NCI-H2171 treated with DMSO at 0.1 percent for 48 hours (cell line): ENCODE data around the gene MRPL55.

ENCODE experiments used
- DNase-seq: peaks from one replicate; lab custom pipeline; 2025; lab: John Stamatoyannopoulos, UW

The MRPL55 gene

DNA sequence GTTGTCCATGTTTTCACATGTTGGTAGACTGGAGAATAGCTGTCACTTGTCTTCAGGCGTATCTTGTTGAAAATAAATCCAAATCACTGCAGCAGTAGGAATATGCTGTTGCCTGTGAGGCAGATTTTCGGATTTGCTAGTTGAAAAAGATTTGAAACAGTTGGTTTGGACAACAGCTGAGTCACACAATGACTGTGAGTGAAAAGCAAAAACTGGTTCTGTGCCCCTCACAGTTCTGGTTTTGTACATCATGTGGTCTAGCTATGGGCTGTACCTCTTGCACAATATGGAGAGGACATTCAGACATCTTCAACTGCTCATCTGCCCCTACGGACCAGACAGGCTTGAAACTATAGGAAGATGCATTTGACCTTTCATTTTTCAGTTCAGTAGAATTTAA lies 24.8 kb downstream of the MRPL55 start:
- DNase-seq = no peak

DNA sequence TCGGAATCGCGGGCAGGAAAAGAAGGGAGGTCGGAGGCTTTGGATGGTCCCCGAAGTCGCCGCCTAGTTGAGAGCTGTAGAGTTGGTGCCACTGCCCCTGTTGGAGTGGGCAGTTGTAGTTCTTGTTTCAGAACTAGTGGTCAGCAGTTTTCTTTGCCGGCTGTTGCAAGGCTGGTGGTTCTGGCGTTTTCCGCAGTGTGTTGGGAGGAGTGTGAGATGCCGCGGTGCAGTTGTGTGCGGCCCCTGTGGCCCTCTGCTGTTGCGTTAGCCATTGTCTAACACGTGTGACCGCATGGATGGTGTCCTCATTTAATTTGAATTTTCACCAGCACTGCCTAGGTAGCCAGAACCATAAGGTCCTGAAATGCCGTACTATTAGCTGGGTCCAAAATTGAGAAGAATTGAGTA lies 25.2 kb downstream of the MRPL55 start:
- no peak for DNase-seq

DNA sequence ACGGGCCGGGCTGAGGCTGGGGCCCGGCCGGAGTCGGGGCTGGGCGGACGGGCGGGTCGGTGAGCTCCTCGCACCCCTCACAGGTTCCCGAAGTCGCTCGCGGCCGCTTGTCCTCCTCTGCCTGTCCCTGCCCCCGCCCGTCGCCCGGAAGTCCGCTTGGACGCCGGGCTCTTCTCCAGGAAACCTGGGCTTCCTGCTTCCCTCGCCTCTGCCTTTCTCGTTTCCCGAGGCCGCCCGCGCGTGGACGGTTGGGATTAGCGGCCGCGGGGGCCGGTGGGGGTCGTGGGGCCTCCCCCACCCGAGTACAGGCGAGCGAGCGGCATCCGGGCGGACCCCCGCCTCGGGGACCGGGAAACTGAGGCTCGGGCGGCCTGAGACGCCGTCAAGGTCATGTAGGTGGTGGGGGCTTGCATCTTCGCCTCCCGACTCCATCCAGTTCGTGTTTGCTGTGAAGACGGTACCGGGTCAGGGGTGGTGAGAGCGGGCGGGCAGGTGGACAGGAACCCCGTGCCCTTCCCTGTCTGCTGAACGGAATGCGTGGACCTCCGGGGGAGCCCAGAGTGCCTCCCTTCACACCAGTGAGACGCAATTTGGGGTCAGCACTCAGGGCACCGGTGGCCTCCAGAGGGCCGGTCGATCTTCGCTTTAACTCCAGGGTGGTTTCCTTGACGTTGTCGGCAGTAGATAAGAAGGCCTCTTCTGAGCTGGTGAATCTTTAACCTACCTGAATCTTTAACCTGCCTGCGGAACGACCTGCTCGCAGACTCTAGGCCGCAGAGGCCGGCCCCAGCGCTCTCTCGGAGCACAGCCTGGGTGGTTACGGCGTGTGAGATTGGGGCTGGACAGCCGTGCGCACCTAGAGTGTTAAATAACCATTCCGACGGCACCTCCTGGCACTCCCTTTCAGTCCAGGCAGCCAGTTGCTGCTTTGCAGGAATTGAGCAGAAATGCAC lies 25.9 kb downstream of the MRPL55 start:
- DNase-seq = no peak

DNA sequence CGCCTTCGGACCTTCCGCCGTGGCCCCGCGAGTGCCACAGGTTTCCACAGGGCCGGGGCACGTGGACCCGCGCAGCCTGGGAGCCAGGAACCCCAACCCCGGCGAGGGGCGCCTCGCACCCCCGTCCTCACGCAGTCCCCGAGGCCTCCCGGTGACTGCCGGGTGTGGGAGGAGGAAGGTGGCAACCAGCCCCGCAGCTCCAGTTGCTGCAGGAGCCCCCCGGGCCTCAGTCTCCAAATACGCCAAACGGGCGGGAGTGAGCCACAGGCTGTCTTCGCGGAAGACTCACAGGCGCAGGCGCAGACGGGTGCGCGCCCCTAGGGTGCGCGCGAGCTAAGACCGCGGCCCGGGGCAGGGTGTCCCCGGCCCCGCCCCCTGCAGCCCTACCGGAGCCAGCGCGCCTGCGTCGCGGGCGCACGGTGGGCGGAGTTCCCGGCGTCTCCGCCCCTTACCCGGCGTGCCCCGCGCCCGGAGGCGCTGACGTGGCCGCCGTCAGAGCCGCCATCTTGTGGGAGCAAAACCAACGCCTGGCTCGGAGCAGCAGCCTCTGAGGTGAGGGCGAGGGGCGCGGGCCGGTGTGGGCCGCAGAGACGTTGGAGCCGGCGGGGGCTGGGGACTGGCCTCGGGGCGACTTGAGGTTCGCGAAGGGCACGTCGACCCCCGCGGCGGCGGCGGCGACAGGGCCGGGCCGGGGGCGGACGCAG lies 26.7 kb downstream of the MRPL55 start, which contains the start of gene ARF1:
TSS of gene ARF1 (plus strand) at position 495 of the 704 bp plus-strand sequence. CDS start 14,407 bp downstream, outside the sequence.
- DNase-seq = peak; percentile 88

DNA sequence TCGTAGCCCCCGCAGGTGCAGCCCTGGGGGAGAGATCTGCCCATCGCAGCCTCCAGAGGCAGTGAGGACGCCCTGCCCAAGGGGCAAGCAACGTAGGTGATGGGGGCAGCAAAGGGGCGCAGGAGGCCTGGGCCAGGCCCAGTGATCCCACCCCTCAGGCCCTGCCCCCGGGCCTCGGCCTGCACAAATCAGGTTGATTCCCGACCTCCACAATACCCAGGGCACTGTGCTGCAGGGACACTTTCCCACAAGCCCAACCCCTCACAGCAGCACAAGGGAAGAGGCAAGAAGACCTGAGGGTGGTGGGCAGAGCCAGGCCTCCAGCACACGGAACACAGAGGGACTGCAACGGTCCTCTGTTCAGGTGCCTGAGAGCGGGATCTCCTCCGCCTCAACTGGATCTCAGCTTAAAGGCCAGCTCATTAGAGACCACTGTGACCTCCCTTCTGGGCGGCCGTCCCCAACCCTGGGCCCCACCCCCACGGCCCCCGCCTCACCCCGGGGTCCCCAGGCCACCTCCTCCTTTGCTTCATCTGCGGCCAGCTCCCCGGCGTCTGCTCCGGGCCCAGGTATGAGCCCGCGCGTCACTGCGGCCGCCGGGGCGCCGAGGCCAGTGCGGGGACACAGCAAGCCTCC lies 27.4 kb downstream of the MRPL55 start:
- no peak for DNase-seq

DNA sequence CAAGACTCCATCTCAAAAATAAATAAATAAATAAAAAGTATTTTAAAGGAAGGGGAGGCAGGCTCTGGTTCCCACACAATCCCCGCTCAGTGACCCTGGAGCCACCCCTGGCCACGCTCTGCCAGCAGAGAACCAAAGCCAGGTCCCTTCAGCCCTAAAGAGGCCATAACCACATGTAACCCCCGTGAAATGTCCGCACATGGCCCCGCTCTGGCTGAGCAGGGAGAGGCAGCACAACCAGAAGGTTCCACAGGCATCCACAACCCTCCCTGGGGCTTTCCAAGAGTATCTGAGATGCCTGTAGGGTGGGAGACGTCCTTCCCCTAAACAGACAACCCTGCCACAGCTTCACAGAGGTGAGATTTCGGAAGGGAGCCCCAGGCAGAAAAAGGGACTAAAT lies 28.0 kb downstream of the MRPL55 start:
- no peak for DNase-seq

DNA sequence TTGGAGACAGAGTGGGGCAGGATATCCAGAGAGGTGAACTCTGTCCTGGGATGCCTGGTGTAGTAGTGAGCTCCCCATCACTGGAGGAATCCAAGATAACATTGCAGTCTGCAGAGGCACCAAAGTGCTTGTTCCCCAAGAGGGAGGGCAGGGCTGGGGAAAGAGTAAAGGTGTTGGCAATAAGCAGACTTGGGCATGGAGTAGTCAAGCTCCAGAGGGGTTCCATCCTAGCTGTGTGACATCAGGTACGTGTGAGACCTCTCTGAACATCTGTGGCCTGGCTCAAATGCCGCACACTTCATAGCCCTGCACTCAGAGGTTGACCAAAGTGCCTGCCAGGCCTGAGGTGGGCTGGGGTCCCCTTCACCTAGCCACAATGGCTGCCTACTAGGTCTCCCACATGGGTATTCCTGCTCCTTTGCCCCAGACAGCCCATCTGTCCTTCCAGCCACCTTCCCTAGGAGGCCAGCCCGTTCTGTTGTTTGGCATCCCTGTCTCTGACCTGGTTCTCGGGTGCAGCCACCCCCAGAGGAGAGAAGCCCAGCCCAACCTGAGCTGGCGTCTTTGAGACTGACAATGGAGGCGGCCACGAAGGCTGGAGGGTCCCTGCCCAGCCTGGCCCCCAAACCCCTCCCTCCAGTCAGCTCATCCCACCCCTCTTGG lies 29.4 kb downstream of the MRPL55 start:
- no peak for DNase-seq

DNA sequence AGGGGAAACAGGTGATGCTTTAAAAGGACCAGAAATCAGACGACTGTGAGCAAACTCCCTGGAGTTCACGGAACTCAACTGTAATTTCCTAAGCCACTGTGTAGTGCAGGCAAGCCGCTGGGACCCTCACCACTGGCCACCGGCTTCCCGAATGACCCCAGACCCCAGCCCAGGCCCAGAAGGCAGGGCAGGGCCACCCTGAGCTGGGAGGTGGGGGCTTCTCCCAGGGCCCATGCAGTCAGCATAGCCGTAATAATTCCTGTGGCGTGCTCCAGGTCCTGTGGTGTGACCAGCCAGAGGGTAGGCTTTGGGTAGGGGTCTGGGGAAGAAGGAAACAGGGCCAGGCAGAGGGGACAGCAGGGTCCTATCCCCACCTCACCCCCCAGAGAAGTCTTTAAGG lies 30.1 kb downstream of the MRPL55 start:
- DNase-seq = no peak

DNA sequence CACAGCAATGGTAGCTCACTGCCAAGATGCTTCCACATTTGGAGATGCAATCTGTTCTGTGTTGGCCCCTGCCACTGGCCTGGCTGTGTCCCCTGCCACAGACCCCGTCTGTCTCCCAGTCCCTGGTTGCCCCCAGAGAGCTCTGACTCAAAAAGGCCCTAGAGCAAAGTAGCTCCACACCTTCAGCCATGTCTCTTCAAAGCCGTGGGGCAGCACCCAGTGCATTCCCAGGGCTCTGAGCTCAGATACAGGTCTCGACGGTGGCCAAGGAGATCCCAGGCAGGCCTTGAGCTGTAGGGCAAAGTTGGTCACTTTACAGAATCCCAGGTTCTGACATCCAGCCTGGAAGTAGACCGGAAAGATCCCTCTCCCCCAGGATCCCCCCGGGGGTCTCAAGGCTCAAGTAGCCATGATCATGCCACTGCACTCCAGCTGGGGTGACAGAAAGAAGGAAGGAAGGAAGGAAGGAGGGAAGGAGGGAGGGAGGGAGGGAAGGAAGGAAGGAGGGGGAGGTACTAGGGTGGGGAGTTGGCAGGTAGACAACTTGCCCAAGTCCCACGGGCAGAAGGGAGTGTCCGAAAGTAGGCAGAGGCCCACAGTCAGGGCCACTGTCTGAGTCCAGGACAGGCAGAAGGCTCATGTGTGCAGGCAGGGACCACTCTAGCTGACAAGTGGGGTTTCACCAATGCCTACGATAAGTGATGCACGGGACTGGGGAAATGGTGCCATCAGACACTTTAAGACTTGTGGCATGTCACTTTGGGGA lies 31.4 kb downstream of the MRPL55 start:
- no peak for DNase-seq

DNA sequence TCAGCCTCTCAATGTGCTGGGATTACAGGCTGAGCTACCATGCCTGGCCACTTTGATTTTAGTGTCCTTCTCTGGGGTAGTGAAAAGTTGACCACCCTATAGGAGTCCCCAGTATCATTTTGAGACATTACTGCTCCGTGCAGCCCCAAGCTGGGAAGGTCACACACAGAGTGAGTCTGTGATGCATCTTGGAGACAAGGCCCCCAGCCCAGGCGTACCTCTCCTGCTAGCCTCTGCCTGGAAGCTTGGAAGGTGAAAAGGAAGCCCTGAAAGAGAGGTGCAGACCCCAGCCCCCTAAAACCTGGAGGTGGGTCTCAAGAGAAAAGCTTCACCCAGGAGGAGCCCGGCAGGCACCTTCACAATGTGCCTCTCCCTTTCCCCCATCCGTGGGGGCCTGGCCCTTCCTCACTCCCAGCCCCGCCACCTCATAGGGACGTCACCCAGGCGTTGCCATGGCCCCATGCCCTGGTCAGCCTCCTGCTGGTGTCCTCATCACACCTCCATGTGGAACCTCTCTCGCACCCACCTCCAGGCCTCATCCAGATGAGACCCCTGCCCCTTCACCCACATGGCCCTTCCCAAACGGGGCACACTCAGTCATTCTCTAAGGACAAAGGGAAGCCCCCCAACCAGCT lies 32.2 kb downstream of the MRPL55 start:
- DNase-seq = no peak

DNA sequence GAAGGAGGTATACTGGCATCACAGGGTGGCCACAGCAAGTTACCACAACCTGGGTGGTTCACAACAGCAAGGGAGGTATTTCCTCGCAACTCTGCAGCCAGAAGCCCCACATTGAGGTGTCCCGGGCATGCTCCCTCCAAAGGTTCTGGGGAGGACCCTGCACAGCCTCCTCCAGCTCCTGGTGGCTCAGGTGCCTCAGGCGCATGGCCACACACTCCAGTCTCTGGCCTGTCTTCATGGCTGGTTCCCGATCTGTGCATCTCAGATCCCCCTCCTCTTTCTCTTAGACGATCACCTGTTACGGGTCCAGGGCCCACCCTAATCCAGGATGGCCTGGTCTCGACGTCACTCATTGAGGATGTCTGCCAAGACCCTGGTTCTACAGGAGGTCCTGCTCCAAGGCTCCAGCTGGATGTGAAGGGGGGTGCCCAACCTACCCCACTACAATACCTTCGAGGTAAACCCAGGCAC lies 33.3 kb downstream of the MRPL55 start:
- DNase-seq = no peak

DNA sequence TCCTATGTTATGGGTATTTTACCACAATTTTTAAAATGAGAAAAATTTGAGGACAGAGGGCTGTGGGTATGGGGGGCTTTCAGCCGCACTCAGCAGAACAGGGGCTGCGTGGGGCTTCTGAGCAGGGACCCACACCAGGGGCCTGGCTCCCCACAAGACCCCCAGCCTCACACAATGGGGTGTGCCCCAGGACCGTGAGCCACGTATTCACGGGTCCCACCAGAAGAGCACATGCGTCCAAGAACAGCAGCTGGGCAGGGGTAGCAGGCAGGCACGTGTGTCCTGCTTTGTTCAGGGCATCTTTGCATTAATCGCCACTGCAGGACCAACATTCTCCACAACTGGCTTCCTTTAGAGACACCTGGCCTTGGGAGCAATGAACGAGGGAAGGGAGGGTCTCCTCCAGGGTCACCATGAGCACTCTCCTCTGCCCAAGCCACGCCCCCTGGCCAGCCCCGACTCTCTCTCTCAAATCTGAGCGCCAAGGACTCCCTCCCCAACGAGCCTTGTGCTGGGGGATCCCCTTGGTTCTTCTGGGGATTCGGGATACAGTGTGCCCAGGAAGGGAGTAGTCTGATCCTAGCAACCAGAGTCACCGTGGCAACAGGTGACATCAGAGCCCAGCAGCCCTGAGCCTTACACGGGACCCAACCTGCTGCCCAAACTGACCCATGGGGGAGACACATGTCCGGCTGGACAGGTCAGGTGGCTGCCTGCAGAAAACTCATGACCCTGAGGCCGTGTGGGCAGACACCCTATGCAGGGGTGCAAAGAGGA lies 34.0 kb downstream of the MRPL55 start:
- DNase-seq = no peak

DNA sequence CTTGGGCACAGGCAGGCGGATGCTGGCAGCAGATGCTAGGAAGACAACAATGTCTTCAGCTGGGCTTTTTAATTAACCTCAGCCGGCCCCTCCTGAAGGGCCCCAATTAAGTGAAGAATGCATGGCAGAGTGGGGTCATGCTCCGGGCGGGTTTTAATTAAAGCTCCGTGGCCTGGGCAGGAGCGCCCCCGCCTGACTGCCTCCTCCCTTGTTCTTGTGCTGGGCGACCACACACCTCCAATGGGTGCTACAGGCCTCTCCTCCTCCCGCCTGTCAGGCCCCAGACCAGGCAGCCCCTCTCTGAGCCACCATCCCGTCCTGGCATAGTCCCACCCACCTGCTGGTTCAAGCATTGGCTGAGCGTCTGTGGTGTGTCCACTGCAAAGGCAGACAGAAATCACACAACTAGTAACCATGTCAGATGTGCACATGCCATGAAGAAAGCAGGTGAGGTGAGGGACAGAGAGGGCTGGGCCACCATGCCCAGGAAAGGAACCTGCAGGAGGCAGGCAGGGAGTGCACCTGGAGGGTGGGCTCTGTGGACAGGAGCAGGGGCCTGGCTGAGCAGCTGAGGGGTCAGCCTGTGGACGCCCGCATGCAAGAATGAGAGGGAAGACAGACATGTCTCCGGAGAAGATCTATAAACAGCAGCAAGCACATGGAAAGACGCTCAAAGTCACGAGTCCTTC lies 35.1 kb downstream of the MRPL55 start:
- DNase-seq = no peak

DNA sequence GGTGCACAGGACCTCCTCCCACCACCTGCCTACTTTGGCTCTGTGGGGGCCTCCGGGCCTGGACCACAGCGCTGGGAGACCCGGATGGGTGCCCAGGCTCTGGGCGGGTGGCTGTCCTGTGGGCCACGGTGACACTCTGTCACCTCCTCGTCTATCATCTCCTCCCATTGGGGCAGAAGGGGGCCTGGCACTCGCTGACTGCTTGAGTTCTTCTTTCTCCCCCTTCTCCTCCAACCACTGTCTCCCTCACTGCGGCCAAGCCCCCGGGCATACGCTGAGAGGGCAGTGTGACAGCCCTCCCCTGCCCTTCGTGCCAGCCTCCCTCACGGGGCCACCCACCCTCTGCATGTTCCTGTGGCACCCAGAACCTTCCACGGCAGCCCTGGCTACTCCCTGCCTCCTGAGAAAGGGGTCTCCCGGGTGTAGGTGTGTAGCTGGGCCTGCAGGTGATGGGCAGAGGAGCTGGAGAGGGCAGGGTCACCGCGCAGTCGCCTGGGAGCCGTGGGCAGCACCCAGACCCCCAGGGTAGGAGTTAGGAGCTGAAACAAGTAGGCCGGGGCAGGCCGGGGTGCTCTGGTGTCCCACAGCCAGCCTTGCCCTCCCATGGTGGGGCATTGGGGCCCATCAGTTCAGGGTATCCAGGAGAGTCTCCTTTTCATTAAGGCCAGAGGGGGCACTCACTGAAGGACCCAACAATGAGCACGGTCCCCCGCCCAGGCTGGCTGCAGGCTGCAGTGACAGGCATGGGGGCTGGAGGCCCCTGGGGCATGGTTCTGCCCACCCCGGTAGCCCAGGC lies 35.8 kb downstream of the MRPL55 start:
- DNase-seq = no peak

DNA sequence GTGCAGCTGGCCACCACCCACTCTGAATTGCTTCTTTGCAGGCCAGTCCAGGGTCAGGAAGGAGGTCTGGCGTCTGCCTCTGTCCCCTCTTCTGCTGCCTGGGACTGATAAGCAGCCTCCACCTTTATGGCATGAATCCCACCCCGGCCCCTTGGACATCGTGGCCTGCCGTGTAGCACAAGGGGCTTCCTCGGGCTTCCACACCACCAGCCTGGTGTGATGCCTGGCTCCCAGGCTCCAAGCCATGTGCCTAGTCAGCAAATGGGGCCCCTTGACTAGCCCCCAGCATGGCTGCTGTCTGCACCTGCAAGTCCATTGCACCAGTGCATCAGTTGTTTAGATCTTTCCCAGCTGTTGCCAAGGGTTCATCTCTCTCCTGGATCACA lies 36.4 kb downstream of the MRPL55 start:
- DNase-seq = no peak

DNA sequence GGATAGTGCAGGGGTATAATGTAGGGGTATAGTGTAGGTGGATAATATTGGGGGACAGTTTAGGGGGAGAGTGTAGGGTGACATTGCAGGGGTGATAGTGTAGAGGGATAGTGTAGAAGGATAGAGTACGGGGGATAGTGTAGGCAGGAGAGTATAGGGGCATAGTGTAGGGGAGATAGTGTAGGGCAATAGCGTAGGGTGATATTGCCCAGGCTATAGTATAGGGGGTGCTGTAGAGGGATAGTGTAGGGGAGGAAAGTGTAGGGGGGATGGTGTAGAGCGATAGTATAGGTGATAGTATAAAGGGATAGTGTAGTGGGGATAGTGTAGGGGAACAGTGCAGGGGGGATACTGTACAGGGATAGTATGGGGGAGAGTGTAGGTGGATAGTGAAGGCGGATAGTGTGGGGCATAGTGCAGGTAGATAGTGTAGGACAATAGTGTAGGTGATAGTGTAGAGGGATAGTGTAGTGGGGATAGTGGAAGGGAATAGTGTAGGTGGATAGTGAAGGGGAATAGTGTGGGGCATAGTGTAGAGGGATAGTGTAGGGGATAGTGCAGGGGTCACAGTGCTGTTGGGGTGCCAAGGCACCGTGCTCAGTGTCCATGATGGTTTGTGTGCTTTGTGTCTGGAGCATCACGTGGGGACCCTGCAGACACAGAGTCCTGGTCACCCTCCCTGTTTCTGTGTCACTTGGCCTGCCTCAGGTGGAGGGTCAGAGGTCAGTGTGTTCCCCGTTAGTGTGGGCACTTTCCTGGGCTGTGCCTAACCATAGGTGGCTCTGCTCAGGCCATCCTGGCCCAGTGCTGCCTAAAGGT lies 37.1 kb downstream of the MRPL55 start:
- DNase-seq = no peak

DNA sequence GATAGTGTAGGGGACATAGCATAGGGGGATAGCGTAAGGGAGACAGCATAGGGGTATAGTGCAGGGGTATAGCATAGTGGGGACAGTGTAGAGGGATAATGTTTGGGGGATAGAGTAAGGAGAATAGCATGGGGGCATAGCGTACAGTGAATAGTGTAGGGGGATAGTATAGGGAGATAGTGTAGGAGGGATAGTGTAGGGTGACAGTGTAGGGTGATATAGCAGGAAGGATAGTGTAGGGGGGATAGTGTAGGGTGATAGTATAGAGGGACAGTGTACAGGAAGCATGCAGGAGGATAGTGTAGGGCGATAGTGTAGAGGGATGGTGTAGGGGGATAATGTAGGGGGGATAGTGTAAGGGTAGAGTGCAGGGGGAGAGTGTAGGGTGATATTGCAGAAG lies 38.2 kb downstream of the MRPL55 start:
- no peak for DNase-seq

DNA sequence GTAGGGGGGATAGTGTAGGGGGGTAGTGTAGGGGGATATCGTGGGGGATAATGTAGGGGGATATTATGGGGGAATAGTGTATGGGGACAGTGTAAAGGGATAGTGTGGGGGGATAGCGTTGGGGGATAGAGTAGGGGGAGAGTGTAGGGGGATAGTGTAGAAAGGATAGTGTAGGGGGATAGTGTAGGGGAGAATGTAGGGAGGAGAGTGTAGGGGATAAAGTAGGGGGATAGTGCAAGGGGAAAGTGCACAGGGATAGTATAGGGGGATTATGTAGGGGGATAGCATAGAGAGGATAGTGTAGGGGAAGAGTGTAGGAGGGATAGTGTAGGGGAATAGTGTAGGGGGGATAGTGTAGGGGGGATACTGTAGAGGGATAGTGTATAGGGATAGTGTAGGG lies 38.9 kb downstream of the MRPL55 start:
- DNase-seq = no peak
